Transverse colon (tissue), 3 donors: Measurements from ENCODE around the gene HDHD5.

Source experiments
- POLR2A ChIP-seq: fragments of 450-650 bp; IDR thresholded peaks from one replicate; pipeline ENCODE4 v1.6.1; 2016; ENCODE audit warnings: antibody characterized with exemption, mild to moderate bottlenecking, moderate library complexity
- TF ChIP-seq, protein P1 (sequence below), 5 experiments: fragments of 200-600 bp in 3 of 5; fragments of 450-650 bp in 2 of 5; sonication (generic) in 3 of 5; IDR thresholded peaks; 1 replicate in 2 of 5; 2 replicates in 3 of 5; pipeline ENCODE4 v1.5.1; 2016 to 2017; ENCODE audit warnings: antibody characterized with exemption in 5 of 5, inconsistent platforms in 3 of 5, mild to moderate bottlenecking in 2 of 5, moderate library complexity in 1 of 5

- TF ChIP-seq, protein P1, sequence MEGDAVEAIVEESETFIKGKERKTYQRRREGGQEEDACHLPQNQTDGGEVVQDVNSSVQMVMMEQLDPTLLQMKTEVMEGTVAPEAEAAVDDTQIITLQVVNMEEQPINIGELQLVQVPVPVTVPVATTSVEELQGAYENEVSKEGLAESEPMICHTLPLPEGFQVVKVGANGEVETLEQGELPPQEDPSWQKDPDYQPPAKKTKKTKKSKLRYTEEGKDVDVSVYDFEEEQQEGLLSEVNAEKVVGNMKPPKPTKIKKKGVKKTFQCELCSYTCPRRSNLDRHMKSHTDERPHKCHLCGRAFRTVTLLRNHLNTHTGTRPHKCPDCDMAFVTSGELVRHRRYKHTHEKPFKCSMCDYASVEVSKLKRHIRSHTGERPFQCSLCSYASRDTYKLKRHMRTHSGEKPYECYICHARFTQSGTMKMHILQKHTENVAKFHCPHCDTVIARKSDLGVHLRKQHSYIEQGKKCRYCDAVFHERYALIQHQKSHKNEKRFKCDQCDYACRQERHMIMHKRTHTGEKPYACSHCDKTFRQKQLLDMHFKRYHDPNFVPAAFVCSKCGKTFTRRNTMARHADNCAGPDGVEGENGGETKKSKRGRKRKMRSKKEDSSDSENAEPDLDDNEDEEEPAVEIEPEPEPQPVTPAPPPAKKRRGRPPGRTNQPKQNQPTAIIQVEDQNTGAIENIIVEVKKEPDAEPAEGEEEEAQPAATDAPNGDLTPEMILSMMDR (IDR thresholded peaks at IDR 0.05): no peak
- TF ChIP-seq POLR2A: no peak
Measured at GRCh38 chr22:17158176-17158567, 905 bp downstream of the HDHD5 start.
